Measurements from ENCODE around the gene TRAPPC12.

DNA sequence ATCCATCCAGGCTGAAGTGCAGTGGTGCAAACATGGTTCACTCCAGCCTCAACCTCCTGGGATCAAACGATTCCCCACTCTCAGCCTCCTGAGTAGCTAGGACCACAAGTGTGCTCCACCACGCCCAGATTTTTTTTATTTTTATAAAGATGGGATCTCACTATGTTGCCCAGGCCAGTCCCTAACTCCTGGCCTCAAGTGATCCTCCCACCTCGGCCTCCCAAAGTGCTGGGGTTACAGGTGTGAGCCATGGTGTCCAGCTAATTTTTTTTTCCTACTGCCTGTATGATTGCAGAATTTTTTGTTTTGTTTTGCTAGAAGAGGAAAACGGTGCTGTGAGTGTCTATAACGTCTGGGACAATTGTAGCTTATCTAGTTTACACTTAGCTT, 101.5 kb downstream of the TRAPPC12 start:
- TF ChIP-seq POLR2A (IDR thresholded peaks at IDR 0.05; ENCODE audit: low read depth, low read length) = no peak
- no peak for TF ChIP-seq POLR2AphosphoS5 (IDR thresholded peaks at IDR 0.05; ENCODE audit: low read depth, low read length)
- no peak for TF ChIP-seq TAF1 (IDR thresholded peaks at IDR 0.05; ENCODE audit: borderline replicate concordance, low read depth, low read length)

Measured in GM12892 (cell line).